Activated CD4-positive, alpha-beta memory T cell treated with anti-CD3 and anti-CD28 coated beads for 36 hours (primary cell): ENCODE data around the gene KBTBD13. TPM values are rescaled to one million over a fixed set of nuclear protein-coding genes. Genes with fewer than 3 reads are reported as not detected.

Experiments
- CTCF ChIA-PET: fragments of 350-600 bp; sonication (Branson Sonifier 250); formaldehyde crosslinking; loops from one replicate; lab custom pipeline; 2021; ENCODE audit warnings: antibody characterized with exemption, inconsistent platforms; lab: Charles Lee
- POLR2A ChIA-PET: fragments of 350-600 bp; sonication (Branson Sonifier 250); formaldehyde crosslinking; loops from one replicate; lab custom pipeline; 2021; ENCODE audit warnings: antibody characterized with exemption; lab: Charles Lee
- DNase-seq: peaks from one replicate; pipeline ENCODE4 v3.0.0-alpha.2; 2020
- H3K27ac Mint-ChIP-seq: one replicate; pipeline ENCODE4 v1.8.0; 2021; ENCODE audit warnings: mixed read lengths
- H3K27me3 Mint-ChIP-seq: one replicate; pipeline ENCODE4 v1.8.0; 2021; ENCODE audit warnings: mixed read lengths
- H3K36me3 Mint-ChIP-seq: one replicate; pipeline ENCODE4 v1.8.0; 2021; ENCODE audit warnings: mixed read lengths
- H3K4me1 Mint-ChIP-seq: one replicate; pipeline ENCODE4 v1.8.0; 2021; ENCODE audit warnings: low read depth, mixed read lengths
- H3K4me3 Mint-ChIP-seq: one replicate; pipeline ENCODE4 v1.8.0; 2021; ENCODE audit warnings: mild to moderate bottlenecking, mixed read lengths
- H3K9me3 Mint-ChIP-seq: one replicate; pipeline ENCODE4 v1.8.0; 2021; ENCODE audit warnings: mixed read lengths
- intact Hi-C: fragments of 100-400 bp; cut with micrococcal nuclease; formaldehyde crosslinking; loops from one replicate; pipeline ENCODE4 v1.15.1; 2023
- total RNA-seq, 2 experiments: library from RNA; stranded (reverse); gene quantifications; one replicate each; pipeline ENCODE4 v1.2.3, GENCODE V29; 2021

The KBTBD13 gene
- not detected for total RNA-seq

DNA sequence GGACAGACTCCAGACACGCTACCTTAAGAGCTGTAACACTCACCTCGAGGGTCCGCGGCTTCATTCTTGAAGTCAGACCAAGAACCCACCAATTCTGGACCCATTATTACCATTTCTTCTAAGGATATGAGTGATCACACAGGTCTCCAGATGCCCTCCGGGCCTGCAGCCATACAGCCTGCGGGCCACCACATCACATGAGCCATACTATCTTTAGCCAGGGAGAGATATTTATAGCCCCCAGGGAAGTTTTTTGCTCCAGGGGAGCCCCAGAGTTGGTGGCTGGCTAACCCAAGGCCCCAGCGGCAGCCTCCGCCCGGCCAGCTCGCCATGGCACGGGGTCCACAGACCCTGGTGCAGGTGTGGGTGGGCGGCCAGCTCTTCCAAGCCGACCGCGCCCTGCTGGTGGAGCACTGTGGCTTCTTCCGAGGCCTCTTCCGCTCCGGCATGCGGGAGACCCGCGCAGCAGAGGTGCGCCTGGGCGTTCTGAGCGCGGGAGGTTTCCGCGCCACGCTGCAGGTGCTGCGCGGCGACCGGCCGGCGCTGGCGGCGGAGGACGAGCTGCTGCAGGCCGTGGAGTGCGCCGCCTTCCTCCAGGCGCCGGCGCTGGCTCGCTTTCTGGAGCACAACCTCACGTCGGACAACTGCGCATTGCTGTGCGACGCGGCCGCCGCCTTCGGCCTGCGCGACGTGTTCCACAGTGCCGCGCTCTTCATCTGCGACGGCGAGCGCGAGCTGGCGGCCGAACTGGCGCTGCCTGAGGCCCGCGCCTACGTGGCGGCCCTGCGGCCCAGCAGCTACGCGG, at the start of gene KBTBD13:
TSS of gene KBTBD13 (plus strand) at position 261 of the 805 bp plus-strand sequence. CDS start at position 331, 70 bp downstream.
- peaks cover 23% of the 10 kb centered on the region for H3K27me3 Mint-ChIP-seq
- no peaks in the 10 kb centered on the region for H3K36me3 Mint-ChIP-seq
- H3K4me1 Mint-ChIP-seq = no peaks in the 10 kb centered on the region
- DNase-seq = no peak
- ChIA-PET CTCF (interaction anchor here (0.9 to 3.5 kb wide), 6 partner anchors 11 to 349 kb away, joined by 3 to 35 read pairs (median 4); no protein-coding TSS in a partner anchor), POLR2A (no interaction called here)
- H3K9me3 Mint-ChIP-seq = no peaks in the 10 kb centered on the region
- no peak within 1 kb of the TSS for H3K27ac Mint-ChIP-seq
- intact Hi-C loops = no loop called here
- no peak within 1 kb of the TSS for H3K4me3 Mint-ChIP-seq

DNA sequence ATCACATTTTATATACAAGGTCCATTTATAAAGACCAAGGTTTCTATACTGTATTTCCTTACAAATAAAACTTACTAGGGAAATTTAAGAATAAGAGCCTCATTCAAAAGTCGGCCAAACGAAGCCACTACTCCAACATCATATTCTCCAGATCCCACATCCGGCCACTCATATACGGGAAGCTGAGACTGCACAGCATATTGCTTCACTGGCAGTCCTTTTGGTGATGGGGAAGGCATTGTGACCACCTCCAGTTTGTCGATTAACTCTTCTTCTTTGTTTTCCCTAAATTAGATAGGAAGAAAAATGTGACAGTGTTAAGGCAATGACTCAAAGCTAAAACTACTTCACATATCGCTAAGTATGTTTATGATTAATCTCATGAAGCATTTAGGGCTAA, 49.8 kb upstream of the KBTBD13 start:
- intact Hi-C loops = no loop called here
- ChIA-PET CTCF (no interaction called here), POLR2A (no interaction called here)
- no peaks in the 10 kb centered on the region for H3K9me3 Mint-ChIP-seq
- peaks cover 3% of the 10 kb centered on the region for H3K27me3 Mint-ChIP-seq
- no peak overlapping the region for H3K27ac Mint-ChIP-seq
- peaks cover 14% of the 10 kb centered on the region for H3K36me3 Mint-ChIP-seq
- no peak overlapping the region for H3K4me3 Mint-ChIP-seq
- DNase-seq = no peak
- H3K4me1 Mint-ChIP-seq = peaks cover 14% of the 10 kb centered on the region

DNA sequence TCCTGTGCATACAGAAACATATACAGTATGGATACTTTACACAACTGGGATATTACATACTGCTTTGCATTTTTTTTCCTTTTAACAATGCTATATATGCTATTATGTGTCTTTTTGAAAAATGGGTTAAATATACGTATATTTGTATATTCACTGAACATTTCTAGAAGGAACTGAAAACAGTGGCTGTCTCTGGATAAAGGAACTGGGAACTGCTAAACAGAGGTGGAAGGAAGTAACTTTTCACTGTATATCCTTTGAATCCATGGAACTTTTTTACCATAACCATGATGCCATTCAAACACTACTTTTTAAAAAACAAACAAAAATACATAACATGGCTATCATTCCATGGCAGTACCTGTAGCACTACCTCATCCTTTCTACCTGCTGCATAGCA, 49.0 kb upstream of the KBTBD13 start:
- POLR2A ChIA-PET = no interaction called here
- intact Hi-C loops = no loop called here

DNA sequence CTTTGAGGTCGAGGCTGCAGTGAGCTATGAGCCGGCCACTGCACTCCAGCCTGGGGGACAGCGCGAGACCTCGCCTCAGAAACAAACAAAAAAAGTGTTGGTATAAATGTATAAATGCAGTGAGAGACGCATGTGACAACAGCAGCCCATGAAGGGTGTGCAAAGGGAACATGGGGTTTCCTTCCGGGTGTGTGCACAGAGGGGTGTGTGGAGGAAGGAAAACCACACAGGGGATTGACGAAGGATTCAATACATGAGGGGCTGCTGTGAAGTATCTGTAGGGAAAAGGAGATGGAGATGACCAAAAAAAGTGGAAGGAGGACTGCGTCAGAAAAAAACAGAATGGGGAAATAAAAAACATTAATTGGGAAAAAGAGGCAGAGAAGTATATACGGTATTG, 48.2 kb upstream of the KBTBD13 start:
- H3K36me3 Mint-ChIP-seq = peaks cover 13% of the 10 kb centered on the region
- CTCF ChIA-PET = no interaction called here
- H3K4me3 Mint-ChIP-seq = peak overlapping the region; percentile 83
- H3K27ac Mint-ChIP-seq = peak overlapping the region; percentile 38
- peaks cover 17% of the 10 kb centered on the region for H3K4me1 Mint-ChIP-seq
- POLR2A ChIA-PET = no interaction called here
- intact Hi-C loops = no loop called here
- peak; percentile 14 for DNase-seq
- H3K9me3 Mint-ChIP-seq = no peaks in the 10 kb centered on the region
- H3K27me3 Mint-ChIP-seq = peaks cover 6% of the 10 kb centered on the region

More for the DNA sequence above, 49.0 kb upstream of the KBTBD13 start:
- Mint-ChIP-seq H3K4me3 (peak overlapping the region; percentile 83), H3K27me3 (peaks cover 6% of the 10 kb centered on the region), H3K9me3 (no peaks in the 10 kb centered on the region), H3K36me3 (peaks cover 14% of the 10 kb centered on the region), H3K4me1 (peaks cover 14% of the 10 kb centered on the region), H3K27ac (no peak overlapping the region)
- no peak for DNase-seq
- CTCF ChIA-PET = no interaction called here

DNA sequence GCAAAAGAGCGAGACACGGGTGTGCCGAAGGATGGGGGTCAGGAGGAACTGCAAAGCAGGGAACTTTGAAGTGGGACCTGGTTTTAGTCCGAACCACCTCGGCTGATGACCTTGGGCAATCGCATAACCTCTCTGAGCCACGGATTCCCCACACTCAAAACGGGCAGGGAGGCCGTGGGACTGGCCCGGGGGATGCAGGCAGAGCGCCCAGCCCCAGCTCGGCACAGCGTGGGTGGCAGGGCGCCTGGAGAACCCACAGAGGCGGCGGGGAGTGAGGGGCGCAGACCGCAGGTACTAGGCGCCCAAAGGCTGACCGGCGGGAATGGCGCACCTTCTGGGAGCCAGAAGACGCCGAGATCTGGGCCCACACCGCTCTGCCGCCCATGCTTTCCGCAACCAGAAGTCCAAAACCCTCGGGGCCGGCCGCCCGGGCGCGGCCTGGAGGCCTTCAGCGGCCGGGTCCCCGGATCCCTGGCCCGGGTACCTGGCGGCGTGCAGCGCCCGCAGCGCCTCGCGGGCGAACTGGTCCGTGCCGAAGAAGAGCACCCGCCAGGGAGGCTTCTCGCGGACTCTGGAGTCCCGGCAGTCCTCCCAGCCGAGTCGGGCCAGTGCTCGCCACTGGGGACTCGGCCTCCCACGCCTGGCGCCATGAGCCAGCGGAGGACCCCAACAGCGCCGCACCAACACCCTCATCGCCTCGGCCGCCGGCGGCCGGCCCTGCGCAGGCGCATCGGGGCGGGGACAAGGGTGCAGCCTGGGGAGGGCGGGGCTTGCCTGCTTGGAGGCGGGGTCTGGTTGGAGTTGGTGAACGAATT, 47.4 kb upstream of the KBTBD13 start, which contains the start of gene MTFMT:
TSS of gene MTFMT (minus strand) at position 719 of the 815 bp plus-strand sequence. CDS start at position 693, 26 bp downstream.
- Mint-ChIP-seq H3K36me3 (peaks cover 10% of the 10 kb centered on the region), H3K9me3 (no peaks in the 10 kb centered on the region), H3K4me1 (peaks cover 21% of the 10 kb centered on the region), H3K4me3 (peak within 1 kb of the TSS; percentile 83), H3K27ac (peak within 1 kb of the TSS; percentile 38), H3K27me3 (peaks cover 6% of the 10 kb centered on the region)
- ChIA-PET CTCF (no interaction called here), POLR2A (no interaction called here)
- intact Hi-C loops = loop anchor here (1.0 kb wide), 1 partner anchor 40 kb away; the partner anchor contains the start of gene SPG21
- DNase-seq = peak; percentile 94

DNA sequence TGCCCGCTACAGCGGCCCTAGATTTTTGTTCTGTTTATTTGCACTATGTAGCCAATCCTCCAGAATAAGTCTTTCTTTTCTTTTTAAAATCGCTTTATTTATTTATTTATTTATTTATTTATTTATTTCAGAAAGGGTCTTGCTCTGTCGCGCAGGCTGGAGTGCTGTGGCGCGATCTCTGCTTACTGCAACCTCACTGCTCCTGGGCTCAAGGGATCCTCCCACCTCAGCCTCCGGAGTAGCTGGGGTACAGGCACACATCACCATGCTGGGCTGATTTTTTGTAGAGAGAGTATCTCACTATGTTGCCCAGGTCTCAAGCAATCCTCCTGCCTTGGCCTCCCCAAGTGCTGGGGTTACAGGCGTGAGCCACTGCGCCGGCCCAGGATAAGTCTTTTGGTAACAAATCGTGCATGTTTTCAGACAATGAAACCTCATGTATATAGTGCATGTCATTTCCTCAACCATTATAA, 46.8 kb upstream of the KBTBD13 start:
- no peak for DNase-seq
- ChIA-PET POLR2A (no interaction called here), CTCF (no interaction called here)
- peaks cover 7% of the 10 kb centered on the region for H3K36me3 Mint-ChIP-seq
- H3K27ac Mint-ChIP-seq = no peak overlapping the region
- peaks cover 6% of the 10 kb centered on the region for H3K27me3 Mint-ChIP-seq
- peaks cover 21% of the 10 kb centered on the region for H3K4me1 Mint-ChIP-seq
- no peaks in the 10 kb centered on the region for H3K9me3 Mint-ChIP-seq
- intact Hi-C loops = loop anchor here (1.0 to 10.0 kb wide), 3 partner anchors 40 to 297 kb away; partner anchors contain the start of genes CLPX and SPG21
- peak overlapping the region; percentile 66 for H3K4me3 Mint-ChIP-seq

DNA sequence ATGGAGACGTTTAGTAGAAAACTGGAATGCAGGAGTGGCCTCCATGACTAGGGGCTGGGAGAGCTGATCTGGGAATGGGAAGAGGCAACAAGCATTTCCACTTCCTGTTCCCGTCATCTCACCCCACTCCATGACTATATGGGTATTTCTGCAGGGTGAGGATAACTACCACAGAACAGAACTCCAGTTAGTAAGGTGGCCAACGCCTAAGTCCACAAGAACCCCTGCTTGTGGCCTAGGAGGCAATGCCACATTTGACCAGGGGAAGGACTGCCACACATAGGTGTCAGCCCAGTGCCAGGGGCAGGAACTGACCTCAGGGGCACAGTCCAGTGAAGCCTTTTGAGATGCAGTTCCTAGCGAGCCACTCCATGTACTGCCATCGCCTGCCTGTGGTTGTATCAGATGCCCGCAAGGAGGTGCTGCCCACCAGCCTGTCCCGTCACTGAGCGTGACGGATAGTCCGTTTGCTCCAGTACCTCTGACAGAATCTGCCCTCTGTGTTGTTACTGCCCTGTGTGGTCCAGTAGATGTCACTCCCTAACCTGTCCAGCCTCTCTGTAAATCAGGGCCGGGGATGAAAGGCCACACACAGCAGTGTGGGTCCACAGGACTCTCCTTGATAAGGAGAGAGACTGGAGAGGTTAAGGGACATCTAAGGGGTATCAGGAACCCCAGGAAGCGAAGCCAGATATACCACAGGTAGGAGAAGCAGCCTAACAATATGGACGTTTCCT, 43.6 kb upstream of the KBTBD13 start:
- Mint-ChIP-seq H3K9me3 (no peaks in the 10 kb centered on the region), H3K4me1 (peaks cover 13% of the 10 kb centered on the region), H3K27ac (no peak overlapping the region), H3K36me3 (no peaks in the 10 kb centered on the region), H3K27me3 (peaks cover 6% of the 10 kb centered on the region), H3K4me3 (no peak overlapping the region)
- ChIA-PET CTCF (interaction anchor here (0.6 to 3.1 kb wide), 19 partner anchors 10 to 352 kb away, joined by 3 to 35 read pairs (median 5); partner anchors contain the start of genes KBTBD13 and PARP16), POLR2A (no interaction called here)
- intact Hi-C loops = loop anchor here (1.0 to 10.0 kb wide), 5 partner anchors 45 to 301 kb away; partner anchors contain the start of genes CLPX, RNU5A-1 and RNU5B-1
- DNase-seq = peak; percentile 61

DNA sequence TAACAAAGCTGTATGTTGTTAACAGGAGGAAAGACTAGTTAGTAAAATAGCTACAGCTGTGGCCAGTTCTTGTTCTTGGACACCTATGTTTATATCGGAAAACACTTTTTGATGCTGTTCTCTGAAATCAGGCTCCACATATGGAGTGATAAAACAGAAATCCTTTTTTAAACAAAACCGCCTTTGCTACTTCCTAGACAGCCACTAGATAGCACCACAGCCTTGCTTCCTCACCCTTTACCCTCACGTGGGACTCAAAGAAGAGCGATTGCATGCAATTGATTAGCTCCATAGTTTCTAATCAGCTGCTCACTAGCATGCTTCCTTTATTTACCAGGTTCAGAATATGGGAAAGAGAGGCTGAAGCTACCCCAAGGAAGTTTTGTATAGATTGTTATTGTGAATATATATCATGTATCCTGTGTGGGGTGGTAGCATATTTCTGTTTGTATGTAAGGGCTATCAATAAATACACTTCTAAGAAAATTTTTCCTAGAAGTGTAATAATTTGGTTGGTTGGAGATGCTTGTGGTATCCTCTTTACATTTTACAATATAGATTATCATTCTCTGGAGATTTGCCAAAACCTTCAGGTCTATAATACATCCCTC, 42.8 kb upstream of the KBTBD13 start:
- Mint-ChIP-seq H3K36me3 (no peaks in the 10 kb centered on the region), H3K4me3 (no peak overlapping the region), H3K27ac (no peak overlapping the region), H3K27me3 (peaks cover 7% of the 10 kb centered on the region), H3K9me3 (no peaks in the 10 kb centered on the region), H3K4me1 (peaks cover 7% of the 10 kb centered on the region)
- DNase-seq = peak; percentile 48
- CTCF ChIA-PET = interaction anchor here (0.5 to 3.1 kb wide), 29 partner anchors 9 to 663 kb away, joined by 3 to 35 read pairs (median 5); partner anchors contain the start of genes KBTBD13, PARP16 and RNU5B-1
- intact Hi-C loops = loop anchor here (1.0 to 10.0 kb wide), 5 partner anchors 45 to 301 kb away; partner anchors contain the start of genes CLPX, RNU5A-1 and RNU5B-1
- POLR2A ChIA-PET = no interaction called here

DNA sequence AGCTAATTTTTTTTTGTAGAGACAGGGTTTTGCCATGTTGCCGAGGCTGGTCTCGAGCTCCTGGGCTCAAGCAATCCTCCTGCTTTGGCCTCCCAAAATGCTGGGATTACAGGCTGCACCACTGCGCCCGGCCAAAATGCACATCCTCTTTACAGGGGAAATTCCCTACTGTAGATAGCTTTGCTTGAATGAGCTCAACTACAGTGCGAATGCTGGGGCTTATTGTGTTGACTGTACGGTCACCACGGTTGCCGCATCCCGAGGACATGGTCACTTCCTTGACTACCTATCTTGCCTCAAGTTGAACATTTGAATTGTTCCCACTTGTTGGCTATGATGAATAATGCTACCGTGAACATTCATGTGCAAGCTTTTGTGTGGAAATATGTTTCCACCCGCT, 41.8 kb upstream of the KBTBD13 start:
- no peaks in the 10 kb centered on the region for H3K9me3 Mint-ChIP-seq
- peaks cover 7% of the 10 kb centered on the region for H3K4me1 Mint-ChIP-seq
- H3K27me3 Mint-ChIP-seq = peaks cover 7% of the 10 kb centered on the region
- ChIA-PET CTCF (interaction anchor here (0.7 to 3.1 kb wide), 12 partner anchors 10 to 350 kb away, joined by 3 to 35 read pairs (median 6); partner anchors contain the start of genes KBTBD13 and PARP16), POLR2A (interaction anchor here (1.0 kb wide), 1 partner anchor 14 kb away, joined by 4 read pairs; no protein-coding TSS in a partner anchor)
- intact Hi-C loops = loop anchor here (5.0 to 10.0 kb wide), 2 partner anchors 150 to 302 kb away; partner anchors contain the start of gene CLPX
- H3K27ac Mint-ChIP-seq = no peak overlapping the region
- H3K36me3 Mint-ChIP-seq = no peaks in the 10 kb centered on the region
- no peak for DNase-seq
- H3K4me3 Mint-ChIP-seq = no peak overlapping the region

DNA sequence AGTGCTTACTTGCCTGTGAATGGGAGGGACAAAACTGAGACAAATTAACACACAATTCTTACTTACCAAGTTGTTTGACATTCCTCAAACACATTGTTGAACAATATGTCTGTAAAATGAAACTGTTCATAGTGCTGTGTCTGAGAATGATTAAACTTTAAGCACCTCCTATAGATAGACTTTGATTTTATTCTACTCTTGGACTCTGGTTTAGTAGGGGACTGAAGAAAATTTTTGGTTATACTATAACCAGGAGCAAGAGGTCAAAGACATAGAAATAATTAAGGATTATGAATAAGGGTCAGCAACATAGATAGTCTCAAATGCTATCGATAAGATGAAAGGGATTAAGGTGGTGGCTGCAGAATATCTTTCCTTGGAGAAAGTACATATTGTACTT, 39.2 kb upstream of the KBTBD13 start:
- Mint-ChIP-seq H3K4me3 (no peak overlapping the region), H3K27ac (no peak overlapping the region), H3K4me1 (peaks cover 7% of the 10 kb centered on the region), H3K27me3 (peaks cover 3% of the 10 kb centered on the region), H3K36me3 (no peaks in the 10 kb centered on the region), H3K9me3 (no peaks in the 10 kb centered on the region)
- intact Hi-C loops = loop anchor here (10.0 kb wide), 1 partner anchor 147 kb away; the partner anchor contains the start of gene CLPX
- DNase-seq = no peak
- ChIA-PET POLR2A (no interaction called here), CTCF (no interaction called here)
